Esophagus squamous epithelium (tissue), 5 donors: ENCODE measurements around the gene TADA3. TPM values are rescaled to one million over a fixed set of nuclear protein-coding genes. Genes with fewer than 3 reads are reported as not detected.
A peak's percentile ranks its signal among the peaks of the same experiment; 100 is the strongest.

ENCODE experiments used
- DNase-seq: peaks from one replicate; lab custom pipeline; 2025; lab: John Stamatoyannopoulos, UW
- H3K27ac ChIP-seq, 4 donors: fragments of 200-600 bp; sonication (generic); one replicate each; pipeline ENCODE4 v1.5.1; 2016 to 2019; ENCODE audit warnings: mild to moderate bottlenecking in 1 of 4
- H3K27me3 ChIP-seq, 4 donors: fragments of 200-600 bp; sonication (generic); 1 replicate in 3 of 4; 2 replicates in 1 of 4; pipeline versions ENCODE4 v1.5.1 to v1.6.0; 2017 to 2021; ENCODE audit warnings: antibody characterized with exemption in 1 of 4
- H3K36me3 ChIP-seq, 3 donors: fragments of 200-600 bp; sonication (generic); one replicate each; pipeline ENCODE4 v1.5.1; 2016 to 2019
- H3K4me1 ChIP-seq, 3 donors: fragments of 200-600 bp; sonication (generic); one replicate each; pipeline ENCODE4 v1.5.1; 2017 to 2019
- H3K4me3 ChIP-seq, 4 donors: fragments of 200-600 bp; sonication (generic); 1 replicate in 3 of 4; 2 replicates in 1 of 4; pipeline ENCODE4 v1.5.1; 2016 to 2019; ENCODE audit warnings: mild to moderate bottlenecking in 2 of 4, moderate library complexity in 1 of 4
- H3K9me3 ChIP-seq, 3 donors: fragments of 200-600 bp; sonication (generic); one replicate each; pipeline ENCODE4 v1.5.1; 2016 to 2019
- POLR2A ChIP-seq, 4 donors: fragments of 450-650 bp; IDR thresholded peaks; one replicate each; pipeline ENCODE4 v1.6.1; 2017; ENCODE audit warnings: antibody characterized with exemption in 4 of 4, mild to moderate bottlenecking in 4 of 4, moderate library complexity in 3 of 4
- WGBS, 2 donors: methylation state at CpG; one replicate each; pipeline ENCODE4 v1.1.5; 2018; 5-methylcytosine and 5-hydroxymethylcytosine counted together
- intact Hi-C: fragments of 100-400 bp; cut with DNase I; formaldehyde crosslinking; loops from one replicate; pipeline ENCODE4 v1.15.0; 2022
- total RNA-seq, 4 donors: library from RNA; depleted of rRNA; stranded (reverse); fragments of >200 nt; gene quantifications; one replicate each; pipeline ENCODE4 v1.1.0, GENCODE V29; 2016
- TF ChIP-seq, protein P1 (sequence below), 6 experiments: fragments of 450-650 bp in 4 of 6; fragments of 200-600 bp in 2 of 6; sonication (generic) in 2 of 6; IDR thresholded peaks; one replicate each; pipeline ENCODE4 v1.5.1; 2016 to 2019; ENCODE audit warnings: antibody characterized with exemption in 6 of 6, mild to moderate bottlenecking in 4 of 6, moderate library complexity in 4 of 6
- donor health status: DM: yes; HTN: yes; CAD: no.

Gene TADA3
- total RNA-seq, 4 donors from 2014 or later: 34.7 to 54.4 (median 44.8) TPM

DNA sequence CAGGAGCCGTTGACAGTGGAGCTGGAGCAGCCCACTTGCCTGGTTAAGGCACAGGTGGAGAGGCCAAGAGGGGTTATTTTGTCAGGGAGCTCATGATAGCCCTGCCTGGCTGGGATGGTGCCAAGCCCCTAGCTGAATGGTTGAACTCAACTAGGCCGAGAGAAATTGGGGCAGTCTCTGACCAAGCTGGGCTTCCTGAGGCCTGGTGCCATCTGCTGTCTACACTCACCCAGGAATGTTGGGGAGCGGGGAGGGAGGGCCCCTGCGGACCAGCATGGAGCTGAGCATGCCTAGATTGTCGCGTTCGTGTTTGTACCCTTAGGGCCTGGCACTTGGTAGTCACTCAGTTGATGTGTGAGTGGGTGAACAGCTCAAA lies 59.5 kb downstream of the TADA3 start:
- DNase-seq: no peak
- Histone ChIP-seq H3K4me1 (peaks cover 14 to 50% (median 20%) of the 10 kb centered on the region in 3 donors), H3K4me3 (peak overlapping the region; percentile 69 to 100 (median 75)), H3K9me3 (no peaks in the 10 kb centered on the region), H3K27ac (peak overlapping the region in 3 of 4 donors; percentile 91 to 98 (median 93)), H3K27me3 (no peaks in the 10 kb centered on the region), H3K36me3 (peaks cover 8 to 40% (median 13%) of the 10 kb centered on the region in 3 donors)
- no peak for TF ChIP-seq POLR2A (IDR thresholded peaks at IDR 0.05)
- TF ChIP-seq, protein P1, sequence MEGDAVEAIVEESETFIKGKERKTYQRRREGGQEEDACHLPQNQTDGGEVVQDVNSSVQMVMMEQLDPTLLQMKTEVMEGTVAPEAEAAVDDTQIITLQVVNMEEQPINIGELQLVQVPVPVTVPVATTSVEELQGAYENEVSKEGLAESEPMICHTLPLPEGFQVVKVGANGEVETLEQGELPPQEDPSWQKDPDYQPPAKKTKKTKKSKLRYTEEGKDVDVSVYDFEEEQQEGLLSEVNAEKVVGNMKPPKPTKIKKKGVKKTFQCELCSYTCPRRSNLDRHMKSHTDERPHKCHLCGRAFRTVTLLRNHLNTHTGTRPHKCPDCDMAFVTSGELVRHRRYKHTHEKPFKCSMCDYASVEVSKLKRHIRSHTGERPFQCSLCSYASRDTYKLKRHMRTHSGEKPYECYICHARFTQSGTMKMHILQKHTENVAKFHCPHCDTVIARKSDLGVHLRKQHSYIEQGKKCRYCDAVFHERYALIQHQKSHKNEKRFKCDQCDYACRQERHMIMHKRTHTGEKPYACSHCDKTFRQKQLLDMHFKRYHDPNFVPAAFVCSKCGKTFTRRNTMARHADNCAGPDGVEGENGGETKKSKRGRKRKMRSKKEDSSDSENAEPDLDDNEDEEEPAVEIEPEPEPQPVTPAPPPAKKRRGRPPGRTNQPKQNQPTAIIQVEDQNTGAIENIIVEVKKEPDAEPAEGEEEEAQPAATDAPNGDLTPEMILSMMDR (IDR thresholded peaks at IDR 0.05): no peak
- intact Hi-C loops: no loop called here
- 19 to 26% methylated on average over 5 to 7 of the region's 7 CpGs for WGBS, 2 donors

DNA sequence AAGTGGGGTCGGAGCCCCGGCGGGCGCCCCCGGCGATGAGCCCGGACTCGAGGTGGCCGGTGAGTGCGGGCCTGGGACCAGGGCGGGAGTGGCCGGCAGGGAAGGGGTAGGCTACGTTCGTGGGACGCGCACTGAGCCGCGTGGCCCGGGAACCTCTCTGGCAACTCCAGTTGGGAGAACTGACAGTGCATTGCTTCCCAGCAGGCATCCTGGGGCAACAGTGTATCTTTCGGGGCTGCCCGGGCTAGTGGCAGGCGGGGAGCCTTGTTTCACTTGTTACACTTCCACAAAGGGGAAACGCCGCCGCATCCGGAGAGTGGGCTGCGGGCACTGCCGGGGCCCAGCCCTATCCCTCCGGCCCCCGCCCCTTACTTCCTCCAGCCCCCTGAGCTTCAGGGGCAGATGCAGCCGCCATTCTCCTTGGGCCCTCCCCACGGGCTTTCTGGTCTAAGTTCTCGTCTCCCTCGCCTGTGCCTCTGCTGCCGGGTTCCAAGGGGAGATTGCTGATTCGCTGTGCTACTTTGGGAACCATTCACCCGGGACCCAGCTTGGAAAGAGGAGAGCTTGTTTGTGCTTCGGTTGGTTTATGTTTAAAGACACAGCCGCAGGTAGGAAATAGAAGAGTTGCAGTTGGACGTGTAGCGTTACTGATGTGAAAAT lies 60.1 kb downstream of the TADA3 start:
- H3K36me3 ChIP-seq: peaks cover 3 to 35% (median 13%) of the 10 kb centered on the region in 3 donors
- WGBS, 2 donors: 1 to 4% methylated on average over 7 to 14 of the region's 41 CpGs
- intact Hi-C loops: no loop called here
- peak overlapping the region; percentile 69 to 100 (median 75) for H3K4me3 ChIP-seq
- TF ChIP-seq POLR2A (IDR thresholded peaks at IDR 0.05): no peak
- TF ChIP-seq, protein P1 (IDR thresholded peaks at IDR 0.05): no peak
- no peaks in the 10 kb centered on the region for H3K27me3 ChIP-seq
- H3K9me3 ChIP-seq: no peaks in the 10 kb centered on the region
- H3K27ac ChIP-seq: peak overlapping the region; percentile 91 to 98 (median 94)
- DNase-seq: no peak
- H3K4me1 ChIP-seq: peaks cover 14 to 48% (median 20%) of the 10 kb centered on the region in 3 donors

- WGBS, 2 donors: 0 to 4% methylated on average over 4 to 12 of the region's 88 CpGs
- Histone ChIP-seq H3K4me1 (peaks cover 14 to 42% (median 20%) of the 10 kb centered on the region in 3 donors), H3K9me3 (no peaks in the 10 kb centered on the region), H3K4me3 (peak within 1 kb of the TSS; percentile 69 to 100 (median 75)), H3K27me3 (no peaks in the 10 kb centered on the region), H3K27ac (peak within 1 kb of the TSS; percentile 91 to 98 (median 94)), H3K36me3 (peaks cover 0 to 27% (median 12%) of the 10 kb centered on the region in 3 donors)
- peak; percentile 96 for DNase-seq
- intact Hi-C loops: no loop called here
- peak in 2 of 4 donors; percentile 42 to 57 for TF ChIP-seq POLR2A (IDR thresholded peaks at IDR 0.05)
- TF ChIP-seq, protein P1 (IDR thresholded peaks at IDR 0.05): peak in 2 of 6 experiments; percentile 6 to 21
Observed at GRCh38 chr3:9731206-9732079, 60.8 kb downstream of the TADA3 start, which contains the start of gene BRPF1. BRPF1 (plus strand) TSS chr3:9731735; CDS start chr3:9734141, 2,406 bp downstream.

DNA sequence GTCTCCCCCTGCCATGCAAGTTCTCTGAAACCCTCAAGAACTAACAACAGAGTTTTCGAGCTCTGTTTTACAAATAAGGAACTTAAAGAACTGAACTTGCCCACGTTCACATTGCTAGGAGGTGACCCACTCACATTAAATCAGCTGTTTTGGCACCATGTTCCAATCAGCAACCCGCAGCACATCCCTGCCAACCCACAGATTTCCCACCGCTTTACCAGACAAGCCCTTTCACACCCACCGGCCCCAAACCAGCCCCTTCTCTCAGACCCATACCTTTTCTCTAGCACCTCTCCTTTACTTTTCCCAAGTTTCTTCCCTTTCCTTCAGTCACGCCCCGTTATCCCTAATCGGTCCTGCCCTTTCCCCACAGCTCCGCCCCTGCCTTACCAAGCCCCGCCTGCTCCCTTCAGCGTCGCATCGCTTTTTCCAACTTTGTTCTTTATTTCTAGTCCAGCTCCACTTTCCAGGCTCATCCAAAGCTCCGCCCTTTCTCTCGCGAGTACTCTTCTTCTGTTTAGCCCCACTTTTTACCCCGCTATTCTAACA lies 61.5 kb downstream of the TADA3 start:
- no peaks in the 10 kb centered on the region for H3K27me3 ChIP-seq
- no peaks in the 10 kb centered on the region for H3K9me3 ChIP-seq
- DNase-seq: no peak
- WGBS, 2 donors: 1% methylated on average over 16 of the region's 17 CpGs
- H3K36me3 ChIP-seq: peaks cover 0 to 20% (median 8%) of the 10 kb centered on the region in 3 donors
- H3K27ac ChIP-seq: peak overlapping the region; percentile 91 to 98 (median 94)
- peaks cover 14 to 42% (median 20%) of the 10 kb centered on the region in 3 donors for H3K4me1 ChIP-seq
- TF ChIP-seq, protein P1 (IDR thresholded peaks at IDR 0.05): no peak
- no peak for TF ChIP-seq POLR2A (IDR thresholded peaks at IDR 0.05)
- H3K4me3 ChIP-seq: peak overlapping the region; percentile 69 to 100 (median 75)
- intact Hi-C loops: no loop called here

Other genes with a start within 250 kb of the TADA3 start
- gene LHFPL4, start 238.7 kb downstream of the TADA3 start, total RNA-seq: under 1 TPM in 1 of 4 donors, not detected in 3; 0.23 TPM
- 10 to 100 TPM; 21.4 to 29.6 (median 22.9) TPM for gene MTMR14, start 143.0 kb downstream of the TADA3 start, total RNA-seq
- gene CPNE9, start 88.6 kb downstream of the TADA3 start, total RNA-seq: not detected
- 10 to 100 TPM in 3 of 4 donors, 1 to 10 TPM in 1; 9.8 to 18.3 (median 15.4) TPM for gene BRPF1, start 60.7 kb downstream of the TADA3 start, total RNA-seq
- gene OGG1, start 42.5 kb downstream of the TADA3 start, total RNA-seq: 10 to 100 TPM in 2 of 4 donors, 1 to 10 TPM in 2; 9.5 to 20.6 (median 10.5) TPM
- 10 to 100 TPM in 2 of 4 donors, 1 to 10 TPM in 2; 2.9 to 19.6 (median 7.6) TPM for gene CAMK1, start 22.5 kb downstream of the TADA3 start, total RNA-seq
- gene ARPC4, start 609 bp upstream of the TADA3 start, total RNA-seq: 100 to 1,000 TPM; 125 to 244 (median 167) TPM
- 10 to 100 TPM in 3 of 4 donors, 1 to 10 TPM in 1; 7.6 to 29.2 (median 10.2) TPM for gene TTLL3, start 17.8 kb upstream of the TADA3 start, total RNA-seq
- 10 to 100 TPM; 34.7 to 46.4 (median 41.4) TPM for gene RPUSD3, start 51.5 kb upstream of the TADA3 start, total RNA-seq
- not detected for gene CIDEC, start 87.8 kb upstream of the TADA3 start, total RNA-seq
- gene JAGN1, start 98.1 kb upstream of the TADA3 start, total RNA-seq: 10 to 100 TPM; 24.7 to 40.8 (median 33.3) TPM
- 10 to 100 TPM in 3 of 4 donors, 1 to 10 TPM in 1; 7.5 to 15.3 (median 12.1) TPM for gene IL17RE, start 110.4 kb upstream of the TADA3 start, total RNA-seq
- 10 to 100 TPM; 30.6 to 48.7 (median 37.4) TPM for gene IL17RC, start 124.6 kb upstream of the TADA3 start, total RNA-seq
- 10 to 100 TPM; 10.8 to 17.0 (median 13.8) TPM for gene CRELD1, start 141.4 kb upstream of the TADA3 start, total RNA-seq
- gene PRRT3, start 159.9 kb upstream of the TADA3 start, total RNA-seq: 1 to 10 TPM in 2 of 4 donors, under 1 TPM in 2; 0.72 to 1.9 (median 1.0) TPM
- 100 to 1,000 TPM in 1 of 4 donors, 10 to 100 TPM in 3; 36.4 to 113 (median 82.5) TPM for gene EMC3, start 194.4 kb upstream of the TADA3 start, total RNA-seq
- 10 to 100 TPM in 2 of 4 donors, 1 to 10 TPM in 2; 3.8 to 15.5 (median 11.1) TPM for gene FANCD2, start 234.0 kb upstream of the TADA3 start, total RNA-seq